Occipital lobe (tissue), 2 donors: Measurements from ENCODE around the gene HOMEZ. TPM values are rescaled to one million over a fixed set of nuclear protein-coding genes. Genes with fewer than 3 reads are reported as not detected.

Experiments used
- DNase-seq: peaks from one replicate; lab custom pipeline; 2025; lab: John Stamatoyannopoulos, UW
- total RNA-seq: library from RNA; depleted of rRNA; stranded (reverse); fragments of >200 nt; gene quantifications from one replicate; pipeline ENCODE4 v1.2.3, GENCODE V29; 2014

HOMEZ gene
- total RNA-seq, 1 donor from 2014 or later: 2.5 TPM

DNA sequence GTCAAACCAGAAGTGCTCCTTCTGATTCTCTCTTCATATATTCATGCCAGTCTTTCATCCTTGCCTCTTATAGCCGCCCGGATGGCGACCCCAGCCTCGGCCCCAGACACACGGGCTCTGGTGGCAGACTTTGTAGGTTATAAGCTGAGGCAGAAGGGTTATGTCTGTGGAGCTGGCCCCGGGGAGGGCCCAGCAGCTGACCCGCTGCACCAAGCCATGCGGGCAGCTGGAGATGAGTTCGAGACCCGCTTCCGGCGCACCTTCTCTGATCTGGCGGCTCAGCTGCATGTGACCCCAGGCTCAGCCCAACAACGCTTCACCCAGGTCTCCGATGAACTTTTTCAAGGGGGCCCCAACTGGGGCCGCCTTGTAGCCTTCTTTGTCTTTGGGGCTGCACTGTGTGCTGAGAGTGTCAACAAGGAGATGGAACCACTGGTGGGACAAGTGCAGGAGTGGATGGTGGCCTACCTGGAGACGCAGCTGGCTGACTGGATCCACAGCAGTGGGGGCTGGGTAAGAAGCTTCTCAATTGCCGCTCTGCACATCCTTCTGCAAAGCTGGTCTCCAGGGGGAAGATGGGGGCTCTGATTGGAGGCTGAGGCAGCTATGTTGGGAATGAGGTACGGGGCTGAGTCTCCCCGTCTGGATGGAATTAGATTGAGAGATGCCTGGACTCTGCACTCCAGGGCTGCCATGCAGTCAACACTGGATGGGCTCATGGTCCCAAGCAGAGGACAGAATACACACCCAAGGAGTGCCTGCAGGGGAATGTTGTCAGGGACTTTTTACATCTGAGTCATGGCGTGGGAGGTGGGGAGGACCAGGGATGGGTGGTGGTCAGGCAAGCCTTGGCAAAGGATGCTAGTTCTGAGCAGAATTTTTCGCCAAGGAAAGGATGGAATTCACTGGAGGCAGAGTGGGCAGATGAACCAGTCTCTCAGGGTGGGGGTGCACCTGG lies 22.0 kb upstream of the HOMEZ start:
- DNase-seq: no peak

DNA sequence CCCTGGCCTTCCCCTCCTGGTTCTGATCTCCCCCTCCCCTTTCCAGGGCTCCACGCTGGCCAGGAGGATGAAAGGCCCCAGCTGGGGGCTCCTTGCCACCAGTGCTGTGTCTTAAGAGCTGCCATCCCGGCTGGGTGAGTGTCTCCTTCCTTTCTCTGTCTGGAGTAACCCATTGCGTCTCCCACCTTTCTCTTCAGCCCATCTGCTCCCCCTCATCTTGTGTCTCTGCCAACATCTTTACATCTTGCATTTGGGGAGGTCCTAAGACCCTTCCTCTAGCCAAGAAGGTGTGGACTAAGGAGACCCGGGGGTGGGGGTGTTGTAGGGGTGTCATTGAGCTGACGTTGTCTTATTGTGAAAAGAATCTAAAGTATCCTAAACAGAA lies 21.2 kb upstream of the HOMEZ start:
- no peak for DNase-seq

DNA sequence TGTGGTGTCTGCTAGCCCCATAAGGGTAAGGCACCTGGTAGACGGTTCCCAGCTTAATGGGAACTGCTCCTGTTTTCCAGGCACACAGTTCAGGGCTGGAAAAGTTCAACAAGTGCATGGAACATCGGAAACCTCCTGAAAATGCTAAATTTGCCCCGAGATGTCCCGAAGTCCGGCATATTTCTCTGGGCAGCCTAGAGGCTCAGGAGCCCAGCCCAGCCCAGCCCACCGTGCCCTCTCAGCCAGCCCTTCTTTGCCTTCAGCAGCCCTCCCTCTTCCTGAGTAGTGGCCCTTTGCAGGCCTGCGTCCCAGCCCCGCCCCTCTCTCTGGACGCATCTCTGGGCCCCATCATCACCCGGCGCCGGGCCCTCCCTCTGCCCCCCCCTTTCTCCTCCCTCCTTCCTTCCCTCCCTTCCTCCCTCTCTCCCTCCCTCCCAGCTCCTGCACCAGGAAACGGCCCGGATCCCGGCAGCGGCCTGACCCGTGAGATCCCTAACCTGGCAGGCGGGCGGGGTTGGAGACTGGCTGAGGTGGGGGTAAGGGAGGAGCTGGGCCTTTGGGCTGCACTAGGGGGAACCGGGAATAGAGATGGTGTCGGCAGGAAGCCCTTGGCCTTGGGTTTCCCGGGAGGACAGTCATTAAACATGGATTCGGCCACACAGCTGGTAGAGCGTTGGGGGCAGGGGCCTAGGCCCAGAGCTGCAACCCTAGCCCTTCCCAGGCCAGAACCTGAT lies 20.6 kb upstream of the HOMEZ start, which contains the start of gene BCL2L2:
BCL2L2 (plus strand) TSS at position 422 of the 734 bp plus-strand sequence. CDS start 935 bp downstream, outside the sequence.
- DNase-seq: peak; percentile 88

DNA sequence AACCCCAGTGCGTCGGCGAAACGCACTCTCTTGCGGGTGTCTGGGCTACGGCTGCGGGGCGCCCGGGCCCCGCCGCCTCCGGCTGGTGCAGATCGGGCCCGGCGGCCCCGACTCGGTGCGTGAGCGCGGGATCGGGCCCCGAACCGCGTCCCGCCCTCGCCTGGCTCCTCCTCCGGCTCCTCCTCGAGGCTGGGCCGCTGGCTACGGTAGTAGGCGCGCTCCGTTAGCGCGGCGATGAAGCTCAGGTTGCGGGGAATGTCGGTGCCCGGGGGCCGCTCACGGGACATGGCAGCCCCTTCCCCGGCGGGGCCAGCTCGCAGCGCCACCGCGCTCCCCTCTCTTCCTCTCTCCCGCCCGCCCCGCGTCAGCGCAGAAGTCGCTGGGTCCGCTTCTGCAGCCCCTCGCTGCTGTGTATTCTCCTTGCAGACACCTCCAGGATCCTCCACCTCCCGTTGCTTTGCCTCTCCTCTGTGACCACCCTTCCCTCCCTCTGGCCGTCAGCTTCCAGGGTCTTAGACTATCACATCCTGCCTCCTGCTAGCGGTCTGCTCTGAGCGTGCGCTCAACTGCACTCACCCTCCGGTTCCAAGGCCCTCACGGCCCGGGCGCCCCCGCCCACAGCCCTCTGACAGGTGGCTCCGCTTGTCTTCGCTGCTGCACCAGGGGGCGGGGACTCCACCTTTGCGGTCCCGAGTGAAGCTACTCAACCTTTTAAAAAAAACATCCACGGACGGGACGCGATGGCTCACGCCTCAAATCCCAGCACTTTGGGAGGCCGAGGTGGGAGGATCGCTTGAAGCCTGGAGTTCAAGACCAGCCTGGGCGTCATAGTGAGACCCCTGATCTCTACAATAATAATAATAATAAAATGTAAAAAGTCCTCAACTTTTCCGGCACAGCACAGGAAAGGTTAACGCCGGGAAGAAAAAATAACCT lies 16.6 kb upstream of the HOMEZ start, which contains the start of gene PPP1R3E:
PPP1R3E (minus strand) TSS at position 570 of the 936 bp plus-strand sequence; CDS start at position 287, 283 bp downstream.
- peak; percentile 61 for DNase-seq

DNA sequence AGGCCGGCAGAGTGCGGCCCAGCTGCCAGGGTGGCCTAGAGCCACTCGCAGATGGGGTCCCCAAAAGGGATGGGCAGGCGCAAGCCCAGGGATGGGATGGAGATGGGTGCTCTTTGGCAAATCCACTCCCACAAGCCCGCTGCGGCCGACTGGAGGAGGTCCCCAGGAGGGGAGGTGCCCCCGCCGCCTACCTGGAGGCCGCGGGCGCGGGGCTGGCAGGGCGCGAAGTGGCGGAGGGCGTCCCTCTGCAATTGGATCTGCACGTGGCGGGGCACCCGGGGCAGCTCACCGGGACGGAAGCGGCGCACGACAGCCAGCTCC lies 16.0 kb upstream of the HOMEZ start:
- DNase-seq: no peak

DNA sequence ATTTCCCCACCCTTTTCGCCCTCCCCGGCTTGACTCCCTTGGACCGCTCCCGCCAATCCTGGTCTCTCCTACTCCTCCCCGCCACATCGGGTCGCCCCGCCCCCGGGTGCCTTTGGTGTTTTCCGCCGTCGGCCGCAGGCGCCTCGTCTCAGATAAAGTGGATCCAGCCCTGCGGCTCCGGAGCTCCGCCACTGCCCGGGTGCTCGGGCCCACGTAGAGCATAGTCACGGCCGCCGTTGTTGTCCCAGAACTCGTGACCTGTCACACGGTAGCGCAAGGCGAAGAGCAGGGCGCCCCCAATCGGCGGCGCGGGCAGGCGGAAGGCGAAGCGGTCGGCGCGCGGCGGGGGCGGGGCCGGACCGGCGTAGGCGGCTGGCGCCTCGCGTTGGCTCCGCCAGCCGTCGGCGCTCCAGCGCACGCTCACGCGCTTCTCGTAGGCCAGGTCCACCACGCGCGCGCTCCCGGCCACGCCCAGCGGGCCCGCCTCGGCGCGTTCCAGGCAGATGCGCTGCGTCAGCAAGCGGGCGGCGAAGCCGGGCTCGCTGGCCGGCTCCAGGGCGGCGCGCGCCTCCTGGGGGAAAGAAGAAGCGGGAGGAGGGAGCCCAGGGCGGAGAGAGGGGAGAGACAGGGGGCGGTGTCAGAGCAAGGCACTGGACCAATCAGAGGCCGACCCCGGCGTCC lies 15.5 kb upstream of the HOMEZ start:
- DNase-seq: peak; percentile 98

DNA sequence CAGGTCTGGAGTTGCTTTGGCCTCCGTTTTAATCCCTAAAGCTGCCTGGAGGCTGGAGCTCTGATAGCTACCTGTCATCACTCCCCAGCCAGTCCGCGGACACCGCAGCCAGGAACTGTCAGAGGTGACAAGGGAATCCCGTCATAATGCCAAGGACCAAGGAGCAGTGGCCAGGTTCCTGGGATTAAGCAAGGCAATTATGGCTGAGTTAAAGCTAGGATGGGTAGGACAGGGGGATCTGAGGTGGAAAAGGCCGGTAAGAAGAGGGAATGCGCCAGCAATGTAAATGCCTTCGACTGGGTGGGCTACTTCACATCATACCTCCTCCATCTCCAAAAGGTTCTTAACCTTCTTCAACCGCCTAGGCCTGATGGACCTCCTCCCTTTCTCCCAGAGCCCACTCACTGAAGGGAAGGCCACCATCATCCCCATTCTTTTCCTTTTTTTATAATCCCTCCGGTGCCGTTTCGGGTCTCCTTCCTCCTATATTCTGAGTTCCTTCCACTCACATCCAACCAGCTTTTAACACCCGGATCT lies 14.8 kb upstream of the HOMEZ start:
- DNase-seq: peak; percentile 38

DNA sequence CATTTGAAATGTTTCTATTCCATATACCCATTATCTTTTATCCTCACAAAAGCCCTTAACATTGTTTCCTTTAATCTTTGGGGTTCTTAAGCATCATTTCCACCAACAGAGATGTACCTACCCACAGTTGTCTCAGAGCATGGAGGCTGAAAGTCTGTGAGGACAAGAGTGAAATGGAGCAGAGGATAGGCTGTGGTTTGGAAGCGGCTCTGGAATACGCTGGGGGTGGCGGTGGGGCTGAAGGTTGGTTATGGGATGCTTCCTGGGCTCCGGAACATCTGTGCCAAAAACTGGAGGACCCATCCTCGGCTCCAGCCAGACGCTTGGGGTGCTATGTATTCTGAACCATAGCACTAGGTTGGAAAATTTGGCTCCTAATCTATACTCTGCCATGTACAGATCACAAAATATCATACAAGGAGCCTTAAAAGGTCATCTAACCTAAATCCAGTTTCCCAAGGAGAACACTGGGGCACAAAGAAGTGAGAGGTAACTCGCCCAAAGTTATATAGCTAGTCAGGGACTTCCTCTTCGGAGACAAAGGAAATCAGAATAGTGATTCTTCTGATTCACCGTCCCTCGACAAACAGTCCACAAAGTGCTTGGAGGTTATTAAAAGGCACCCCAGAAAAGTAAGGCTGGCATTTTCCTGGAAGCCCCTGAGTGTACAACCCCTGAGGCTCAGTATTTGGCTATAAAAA lies 14.2 kb upstream of the HOMEZ start:
- DNase-seq: no peak

DNA sequence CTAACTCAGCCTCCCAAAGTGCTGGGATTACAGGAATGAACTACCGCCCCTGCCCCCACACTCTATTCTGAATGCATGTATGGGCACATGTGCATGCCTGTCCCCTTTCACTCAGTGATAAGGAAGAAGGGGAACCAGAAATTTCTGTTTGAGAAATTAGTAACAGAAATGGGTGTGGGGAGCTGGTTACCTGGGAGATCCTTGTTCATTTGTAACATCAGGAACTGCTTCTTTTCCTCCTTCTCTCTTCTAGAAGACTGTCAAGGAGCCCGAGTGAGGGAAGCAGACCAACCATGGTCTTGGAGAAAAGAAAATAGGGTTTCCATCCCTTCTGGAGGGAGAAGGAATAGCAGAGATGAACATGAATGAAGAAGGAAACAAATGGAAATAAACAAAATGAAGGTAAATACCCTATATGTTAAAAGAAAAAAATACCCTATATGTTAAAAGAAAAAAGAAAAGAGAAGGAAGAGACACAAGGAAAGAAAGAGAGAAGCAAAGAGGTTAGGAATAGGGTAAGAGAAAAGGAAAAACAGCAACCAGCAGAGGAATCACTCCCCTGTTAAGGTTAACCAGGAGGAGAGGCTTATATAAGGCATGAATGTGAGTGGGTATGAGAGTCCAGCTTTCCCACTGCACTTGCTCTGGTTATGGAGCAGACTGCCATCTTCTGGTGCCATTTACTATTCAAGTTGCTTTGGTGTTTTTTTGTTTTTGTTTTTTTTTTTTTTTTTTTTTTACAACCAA lies 13.5 kb upstream of the HOMEZ start:
- DNase-seq: no peak

DNA sequence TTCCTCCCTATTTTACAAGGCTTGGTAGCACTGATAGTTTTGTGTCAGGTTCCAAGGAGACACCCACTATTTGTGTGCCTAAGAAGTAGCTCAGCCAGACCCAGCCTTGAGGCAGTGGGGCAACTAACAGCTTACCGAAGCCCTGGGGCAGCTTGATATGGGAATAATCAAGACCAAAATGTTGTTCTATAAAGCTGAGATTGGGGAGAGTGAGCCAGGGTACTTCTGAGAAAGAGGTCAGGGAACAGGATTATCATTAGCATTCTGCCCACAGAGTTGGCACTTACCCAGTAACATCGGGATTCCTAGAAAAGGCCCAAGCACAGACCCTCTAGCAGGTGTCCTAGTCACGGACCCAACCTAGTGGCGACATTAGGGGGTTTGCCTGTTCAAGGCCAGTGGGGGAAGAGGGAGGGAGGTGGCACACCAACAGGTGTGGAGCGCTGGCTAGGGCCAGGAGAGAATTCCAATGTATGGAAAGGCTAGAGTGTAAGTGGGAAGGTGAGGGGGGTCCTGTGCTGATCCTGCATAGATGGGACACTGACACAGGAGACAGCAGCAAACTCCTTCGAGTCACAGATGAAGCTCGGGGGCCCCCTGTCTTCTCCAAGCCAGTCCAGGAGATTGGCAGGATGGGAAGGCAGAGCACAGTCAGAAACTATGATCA lies 11.8 kb upstream of the HOMEZ start:
- no peak for DNase-seq

DNA sequence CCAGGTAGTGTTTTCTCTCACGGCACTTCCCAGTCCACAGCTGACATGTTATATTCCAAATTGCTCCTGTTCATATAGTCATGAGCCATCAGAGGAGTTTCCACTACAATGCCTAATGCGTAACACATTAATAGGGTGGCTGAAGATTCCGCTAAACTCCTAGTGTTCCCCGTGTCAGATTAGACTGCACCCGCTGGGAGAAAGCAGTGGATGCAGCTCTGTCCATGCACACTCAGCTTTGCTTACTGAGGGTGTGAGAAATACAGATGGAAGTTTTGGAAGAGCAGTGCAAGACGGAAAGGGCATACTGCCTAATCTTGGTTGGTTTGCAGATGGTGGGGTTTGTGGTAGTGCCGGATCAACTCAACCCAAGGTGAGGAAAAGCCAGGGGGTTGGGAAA lies 11.2 kb upstream of the HOMEZ start:
- DNase-seq: no peak

DNA sequence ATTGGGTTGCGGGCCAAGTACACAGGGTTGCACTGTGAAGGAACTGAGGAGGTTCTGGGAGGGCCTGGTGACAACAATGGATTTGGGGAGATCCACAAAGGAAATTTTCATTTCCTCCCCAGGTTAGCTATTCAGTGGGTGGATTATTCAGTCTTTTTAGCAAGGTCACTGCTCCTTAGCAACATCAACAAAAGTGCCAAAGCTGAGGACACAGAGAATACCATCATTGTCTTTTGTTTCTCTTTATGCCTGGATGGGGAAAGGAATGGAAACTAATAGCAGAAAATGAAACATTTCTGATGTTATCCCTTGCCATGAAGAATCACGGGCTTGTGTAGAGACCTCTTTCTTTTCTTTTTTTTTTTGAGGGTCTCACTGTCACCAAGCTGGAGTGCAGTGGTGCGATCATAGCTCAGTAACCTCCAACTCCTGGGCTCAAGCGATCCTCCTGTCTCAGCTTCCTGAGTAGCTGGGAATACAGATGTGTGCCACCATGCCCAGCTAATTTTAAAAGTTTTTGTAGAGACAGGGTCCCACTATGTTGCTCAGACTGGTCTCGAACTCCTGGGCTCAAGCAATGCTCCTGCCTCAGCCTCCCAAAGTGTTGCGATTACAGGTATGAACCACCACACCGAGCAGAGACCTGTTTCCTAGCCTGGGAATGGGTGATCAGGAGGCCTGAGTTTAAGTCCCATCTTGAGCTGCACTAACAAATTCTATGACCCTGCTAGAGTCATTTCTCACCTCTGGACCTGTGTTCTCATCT lies 10.3 kb upstream of the HOMEZ start:
- no peak for DNase-seq

DNA sequence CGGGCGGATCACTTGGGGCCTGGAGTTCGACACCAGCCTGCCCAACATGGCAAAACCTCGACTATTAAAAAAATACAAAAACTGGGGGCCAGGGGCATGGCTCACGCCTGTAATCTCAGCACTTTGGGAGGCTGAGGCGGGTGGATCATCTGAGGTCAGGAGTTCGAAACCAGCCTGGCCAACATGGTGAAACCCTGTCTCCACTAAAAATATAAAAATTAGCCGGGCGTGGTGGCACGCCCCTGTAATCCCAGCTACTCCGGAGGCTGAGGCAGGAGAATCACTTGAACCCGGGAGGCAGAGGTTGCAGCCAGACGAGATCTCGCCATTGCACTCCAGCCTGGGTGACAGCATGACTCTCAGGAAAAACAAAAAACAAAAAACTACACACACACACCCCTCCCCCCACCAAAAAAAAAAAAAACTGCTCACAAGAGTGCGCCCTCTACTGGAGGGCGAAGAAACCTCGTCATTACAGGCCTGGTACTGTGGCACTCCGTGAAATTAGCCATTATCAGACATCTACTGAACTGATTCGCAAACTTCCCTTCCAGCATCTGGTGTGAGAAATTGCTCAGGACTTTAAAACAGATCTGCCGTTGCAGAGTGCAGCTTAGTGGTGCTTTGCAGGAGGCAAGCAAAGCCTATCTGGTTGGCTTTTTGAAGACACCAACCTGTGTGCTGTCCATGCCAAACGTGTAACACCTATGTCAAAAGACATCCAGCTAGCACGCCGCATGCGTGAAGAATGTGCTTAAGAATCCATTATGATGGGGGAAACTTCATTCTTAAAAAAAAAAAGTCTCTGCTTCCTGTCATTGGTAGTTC lies 9.0 kb upstream of the HOMEZ start:
- DNase-seq: no peak

DNA sequence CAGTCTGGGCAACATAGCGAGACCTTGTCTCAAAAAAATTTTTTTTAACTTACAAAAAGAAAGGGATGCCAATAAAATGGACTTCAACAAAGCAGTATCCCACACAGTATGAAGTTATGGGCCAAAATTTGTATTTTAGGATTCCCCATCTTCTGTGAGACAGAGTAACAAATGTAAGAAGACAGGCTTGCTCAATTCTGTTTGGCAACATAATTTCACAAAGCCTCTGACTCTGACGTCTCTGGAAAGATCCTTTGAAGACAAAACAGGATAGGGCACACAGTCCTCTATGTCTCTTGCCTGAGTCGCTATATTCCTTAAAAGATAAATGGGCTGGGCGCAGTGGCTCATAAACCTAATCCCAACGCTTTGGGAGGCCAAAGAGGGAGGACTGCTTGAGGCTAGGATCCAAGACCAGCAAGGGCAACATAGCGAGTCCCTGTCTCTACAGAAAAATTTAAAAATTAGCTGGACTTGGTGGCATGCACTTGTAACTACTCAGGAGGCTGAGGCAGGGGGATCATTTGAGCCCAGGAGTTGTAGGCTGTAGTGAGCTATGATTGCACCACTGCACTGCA lies 1.1 kb upstream of the HOMEZ start:
- no peak for DNase-seq

DNA sequence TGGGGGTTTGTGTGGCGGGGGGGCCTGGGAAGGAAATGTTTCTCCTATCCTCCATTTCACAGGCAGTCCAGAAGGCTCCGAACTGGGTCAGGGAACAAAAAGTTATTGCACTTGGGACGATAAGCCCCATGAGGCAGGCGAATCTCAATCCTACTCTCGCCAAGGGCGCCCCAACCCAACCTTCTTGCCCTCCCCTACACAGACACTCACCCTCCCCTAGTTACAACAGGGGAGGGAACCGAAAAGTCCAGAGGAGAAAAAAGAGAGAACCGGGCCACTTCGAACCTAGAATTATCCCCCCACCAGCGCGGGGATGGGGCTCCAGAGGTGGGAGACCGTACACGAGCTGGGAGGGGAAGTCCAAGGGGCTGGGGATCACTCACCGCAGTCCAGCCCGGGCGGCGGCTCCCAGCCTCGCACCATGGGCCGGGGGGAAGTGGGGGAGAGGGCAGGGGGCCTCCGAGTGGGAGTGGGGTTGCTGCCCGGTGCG lies 357 bp downstream of the HOMEZ start:
- no peak for DNase-seq
